Loucy (cell line): Measurements from ENCODE around the gene CARD9.

Experiments used
- H2AFZ ChIP-seq: fragments of 200-600 bp; sonication (generic); 2 replicates; pipeline ENCODE4 v1.6.0; 2016; ENCODE audit warnings: antibody characterized with exemption, mild to moderate bottlenecking, low read length, moderate library complexity
- H3F3A ChIP-seq: fragments of 200-600 bp; 2 replicates; pipeline ENCODE4 v1.6.0; 2016; ENCODE audit warnings: antibody characterized with exemption, low read depth, mild to moderate bottlenecking
- H3K27me3 ChIP-seq: fragments of 200-600 bp; sonication (generic); 2 replicates; pipeline ENCODE4 v1.6.1; 2014; ENCODE audit warnings: low read length, mild to moderate bottlenecking; ENCODE audit not compliant: insufficient read depth, poor library complexity, severe bottlenecking
- H3K36me3 ChIP-seq: fragments of 200-600 bp; sonication (generic); 2 replicates; pipeline ENCODE4 v1.6.1; 2016; ENCODE audit warnings: low read length; ENCODE audit not compliant: insufficient read depth
- H3K4me1 ChIP-seq: fragments of 200-600 bp; sonication (generic); 2 replicates; pipeline ENCODE4 v1.5.1; 2014; ENCODE audit warnings: low read length, mild to moderate bottlenecking; ENCODE audit not compliant: insufficient read depth, poor library complexity, severe bottlenecking
- H3K4me2 ChIP-seq: fragments of 200-600 bp; sonication (generic); 2 replicates; pipeline ENCODE4 v1.6.0; 2014; ENCODE audit warnings: antibody characterized with exemption, low read length, low read depth, mild to moderate bottlenecking; ENCODE audit not compliant: poor library complexity, severe bottlenecking
- H3K4me3 ChIP-seq: fragments of 200-600 bp; sonication (generic); 2 replicates; pipeline ENCODE4 v1.5.1; 2014; ENCODE audit warnings: low read length, mild to moderate bottlenecking, mixed read lengths; ENCODE audit not compliant: poor library complexity, severe bottlenecking
- H3K79me2 ChIP-seq: fragments of 200-600 bp; sonication (generic); 2 replicates; pipeline ENCODE4 v1.6.1; 2014; ENCODE audit warnings: low read length; ENCODE audit not compliant: insufficient read depth
- H3K9ac ChIP-seq: fragments of 200-600 bp; sonication (generic); 2 replicates; pipeline ENCODE4 v1.6.0; 2014; ENCODE audit warnings: mild to moderate bottlenecking, low read depth, low read length, moderate library complexity; ENCODE audit not compliant: poor library complexity, severe bottlenecking
- H3K9me2 ChIP-seq: fragments of 200-600 bp; sonication (generic); replicated peaks from 2 replicates; pipeline ENCODE4 v1.6.1; 2016; ENCODE audit warnings: low read depth, low read length, mixed read lengths
- H3K9me3 ChIP-seq: fragments of 200-600 bp; sonication (generic); 2 replicates; pipeline ENCODE4 v1.6.1; 2014; ENCODE audit warnings: mild to moderate bottlenecking, antibody characterized with exemption, low read length, low read depth; ENCODE audit not compliant: insufficient read depth
- H4K20me1 ChIP-seq: fragments of 200-600 bp; sonication (generic); 2 replicates; pipeline ENCODE4 v1.6.0; 2014; ENCODE audit warnings: antibody characterized with exemption, low read length, mild to moderate bottlenecking; ENCODE audit not compliant: insufficient read depth, poor library complexity, severe bottlenecking
- EZH2phosphoT487 ChIP-seq: fragments of 200-600 bp; IDR thresholded peaks from 2 replicates; pipeline ENCODE4 v1.6.1; 2018; ENCODE audit warnings: antibody characterized with exemption, mild to moderate bottlenecking, moderate library complexity, borderline replicate concordance
- TF ChIP-seq, protein P1 (sequence below): fragments of 200-600 bp; sonication (generic); conservative IDR thresholded peaks from 2 replicates; pipeline ENCODE4 v1.5.1; 2014; ENCODE audit warnings: mild to moderate bottlenecking, antibody characterized with exemption, low read length

Gene CARD9

GRCh38 chr9:136368190-136368589 is 5.3 kb downstream of the CARD9 start:
- Histone ChIP-seq H3K9me2 (no peaks in the 10 kb centered on the region), H3K27me3 (no peaks in the 10 kb centered on the region), H3F3A (no peaks in the 10 kb centered on the region), H3K79me2 (no peaks in the 10 kb centered on the region), H3K4me1 (no peaks in the 10 kb centered on the region), H3K9ac (no peak overlapping the region), H3K4me2 (no peak overlapping the region), H3K36me3 (no peaks in the 10 kb centered on the region), H4K20me1 (no peaks in the 10 kb centered on the region), H2AFZ (no peak overlapping the region), H3K4me3 (no peak overlapping the region), H3K9me3 (no peaks in the 10 kb centered on the region)
- TF ChIP-seq, protein P1, sequence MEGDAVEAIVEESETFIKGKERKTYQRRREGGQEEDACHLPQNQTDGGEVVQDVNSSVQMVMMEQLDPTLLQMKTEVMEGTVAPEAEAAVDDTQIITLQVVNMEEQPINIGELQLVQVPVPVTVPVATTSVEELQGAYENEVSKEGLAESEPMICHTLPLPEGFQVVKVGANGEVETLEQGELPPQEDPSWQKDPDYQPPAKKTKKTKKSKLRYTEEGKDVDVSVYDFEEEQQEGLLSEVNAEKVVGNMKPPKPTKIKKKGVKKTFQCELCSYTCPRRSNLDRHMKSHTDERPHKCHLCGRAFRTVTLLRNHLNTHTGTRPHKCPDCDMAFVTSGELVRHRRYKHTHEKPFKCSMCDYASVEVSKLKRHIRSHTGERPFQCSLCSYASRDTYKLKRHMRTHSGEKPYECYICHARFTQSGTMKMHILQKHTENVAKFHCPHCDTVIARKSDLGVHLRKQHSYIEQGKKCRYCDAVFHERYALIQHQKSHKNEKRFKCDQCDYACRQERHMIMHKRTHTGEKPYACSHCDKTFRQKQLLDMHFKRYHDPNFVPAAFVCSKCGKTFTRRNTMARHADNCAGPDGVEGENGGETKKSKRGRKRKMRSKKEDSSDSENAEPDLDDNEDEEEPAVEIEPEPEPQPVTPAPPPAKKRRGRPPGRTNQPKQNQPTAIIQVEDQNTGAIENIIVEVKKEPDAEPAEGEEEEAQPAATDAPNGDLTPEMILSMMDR, result no peak
- no peak for TF ChIP-seq EZH2phosphoT487

GRCh38 chr9:136367296-136368145 is 5.9 kb downstream of the CARD9 start:
- Histone ChIP-seq H3K79me2 (no peaks in the 10 kb centered on the region), H3K9ac (no peak overlapping the region), H3K4me3 (no peak overlapping the region), H3K27me3 (no peaks in the 10 kb centered on the region), H3K9me2 (no peaks in the 10 kb centered on the region), H4K20me1 (peaks cover 5% of the 10 kb centered on the region), H3K36me3 (no peaks in the 10 kb centered on the region), H3F3A (no peaks in the 10 kb centered on the region), H3K9me3 (no peaks in the 10 kb centered on the region), H3K4me2 (no peak overlapping the region), H2AFZ (no peak overlapping the region), H3K4me1 (peaks cover 4% of the 10 kb centered on the region)
- no peak for TF ChIP-seq EZH2phosphoT487
- TF ChIP-seq, protein P1, result no peak

DNA sequence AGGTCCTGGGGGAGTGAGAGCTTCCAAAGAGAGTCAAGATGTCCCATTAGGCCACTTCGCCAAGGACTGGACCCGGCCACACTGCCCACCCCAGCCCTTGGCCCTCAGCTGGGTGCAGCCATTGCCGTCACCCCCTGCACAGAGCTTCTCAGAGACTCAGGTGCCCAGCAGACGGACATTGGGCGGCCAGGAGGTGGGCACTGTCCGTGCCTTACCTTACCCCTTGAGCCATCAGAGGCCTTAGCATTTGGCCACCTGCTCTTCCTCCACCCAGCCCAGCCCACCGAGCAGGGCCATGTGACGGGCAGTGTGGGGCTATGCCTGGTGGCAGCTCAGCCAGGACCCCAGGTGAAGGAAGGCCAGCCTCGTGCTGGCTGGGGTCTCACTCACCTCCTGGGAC is 6.6 kb downstream of the CARD9 start:
- H4K20me1 ChIP-seq, result peaks cover 7% of the 10 kb centered on the region
- no peaks in the 10 kb centered on the region for H3K79me2 ChIP-seq
- H3K4me2 ChIP-seq, result no peak overlapping the region
- no peak overlapping the region for H3K4me3 ChIP-seq
- no peaks in the 10 kb centered on the region for H3K27me3 ChIP-seq
- no peaks in the 10 kb centered on the region for H3F3A ChIP-seq
- no peaks in the 10 kb centered on the region for H3K9me3 ChIP-seq
- H3K36me3 ChIP-seq, result no peaks in the 10 kb centered on the region
- no peak overlapping the region for H3K9ac ChIP-seq
- peaks cover 6% of the 10 kb centered on the region for H3K4me1 ChIP-seq
- TF ChIP-seq, protein P1, result no peak
- TF ChIP-seq EZH2phosphoT487, result no peak
- no peak overlapping the region for H2AFZ ChIP-seq
- no peaks in the 10 kb centered on the region for H3K9me2 ChIP-seq
